Ishikawa (cell line): Measurements from ENCODE around the gene MGMT.

Source experiments
- CEBPB ChIP-seq: IDR thresholded peaks from 2 replicates; pipeline ENCODE4 v1.6.1; 2012
- CREB1 ChIP-seq: IDR thresholded peaks from 2 replicates; pipeline ENCODE4 v1.6.1; 2012; ENCODE audit warnings: low read depth
- EP300 ChIP-seq: IDR thresholded peaks from 2 replicates; pipeline ENCODE4 v1.6.1; 2012; ENCODE audit warnings: borderline replicate concordance
- FOXM1 ChIP-seq: IDR thresholded peaks from 2 replicates; pipeline ENCODE4 v1.6.1; 2012; ENCODE audit warnings: low read depth, borderline replicate concordance
- MAX ChIP-seq: IDR thresholded peaks from 2 replicates; pipeline ENCODE4 v1.6.1; 2012
- RAD21 ChIP-seq: IDR thresholded peaks from 2 replicates; pipeline ENCODE4 v1.6.1; 2012; ENCODE audit warnings: low read depth
- TAF1 ChIP-seq: IDR thresholded peaks from 2 replicates; pipeline ENCODE4 v1.6.1; 2012; ENCODE audit warnings: low read depth, mild to moderate bottlenecking
- TCF12 ChIP-seq: IDR thresholded peaks from 2 replicates; pipeline ENCODE4 v1.6.1; 2012; ENCODE audit warnings: low read depth
- TEAD4 ChIP-seq: IDR thresholded peaks from 2 replicates; pipeline ENCODE4 v1.6.1; 2012
- YY1 ChIP-seq: IDR thresholded peaks from 2 replicates; pipeline ENCODE4 v1.6.1; 2012; ENCODE audit warnings: low read depth
- TF ChIP-seq, protein P1 (sequence below): IDR thresholded peaks from 2 replicates; pipeline ENCODE4 v1.6.1; 2012; ENCODE audit warnings: low read depth, mild to moderate bottlenecking

- TF ChIP-seq RAD21 (no peak), EP300 (no peak), YY1 (no peak), TAF1 (no peak), TEAD4 (no peak), CEBPB (no peak), TCF12 (no peak), CREB1 (no peak), FOXM1 (no peak), MAX (no peak)
- TF ChIP-seq, protein P1, sequence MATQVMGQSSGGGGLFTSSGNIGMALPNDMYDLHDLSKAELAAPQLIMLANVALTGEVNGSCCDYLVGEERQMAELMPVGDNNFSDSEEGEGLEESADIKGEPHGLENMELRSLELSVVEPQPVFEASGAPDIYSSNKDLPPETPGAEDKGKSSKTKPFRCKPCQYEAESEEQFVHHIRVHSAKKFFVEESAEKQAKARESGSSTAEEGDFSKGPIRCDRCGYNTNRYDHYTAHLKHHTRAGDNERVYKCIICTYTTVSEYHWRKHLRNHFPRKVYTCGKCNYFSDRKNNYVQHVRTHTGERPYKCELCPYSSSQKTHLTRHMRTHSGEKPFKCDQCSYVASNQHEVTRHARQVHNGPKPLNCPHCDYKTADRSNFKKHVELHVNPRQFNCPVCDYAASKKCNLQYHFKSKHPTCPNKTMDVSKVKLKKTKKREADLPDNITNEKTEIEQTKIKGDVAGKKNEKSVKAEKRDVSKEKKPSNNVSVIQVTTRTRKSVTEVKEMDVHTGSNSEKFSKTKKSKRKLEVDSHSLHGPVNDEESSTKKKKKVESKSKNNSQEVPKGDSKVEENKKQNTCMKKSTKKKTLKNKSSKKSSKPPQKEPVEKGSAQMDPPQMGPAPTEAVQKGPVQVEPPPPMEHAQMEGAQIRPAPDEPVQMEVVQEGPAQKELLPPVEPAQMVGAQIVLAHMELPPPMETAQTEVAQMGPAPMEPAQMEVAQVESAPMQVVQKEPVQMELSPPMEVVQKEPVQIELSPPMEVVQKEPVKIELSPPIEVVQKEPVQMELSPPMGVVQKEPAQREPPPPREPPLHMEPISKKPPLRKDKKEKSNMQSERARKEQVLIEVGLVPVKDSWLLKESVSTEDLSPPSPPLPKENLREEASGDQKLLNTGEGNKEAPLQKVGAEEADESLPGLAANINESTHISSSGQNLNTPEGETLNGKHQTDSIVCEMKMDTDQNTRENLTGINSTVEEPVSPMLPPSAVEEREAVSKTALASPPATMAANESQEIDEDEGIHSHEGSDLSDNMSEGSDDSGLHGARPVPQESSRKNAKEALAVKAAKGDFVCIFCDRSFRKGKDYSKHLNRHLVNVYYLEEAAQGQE, result no peak
Observed at GRCh38 chr10:129760003-129760315, 292.9 kb downstream of the MGMT start.
